ENCODE data around the gene TMEM163.

TMEM163 gene

DNA sequence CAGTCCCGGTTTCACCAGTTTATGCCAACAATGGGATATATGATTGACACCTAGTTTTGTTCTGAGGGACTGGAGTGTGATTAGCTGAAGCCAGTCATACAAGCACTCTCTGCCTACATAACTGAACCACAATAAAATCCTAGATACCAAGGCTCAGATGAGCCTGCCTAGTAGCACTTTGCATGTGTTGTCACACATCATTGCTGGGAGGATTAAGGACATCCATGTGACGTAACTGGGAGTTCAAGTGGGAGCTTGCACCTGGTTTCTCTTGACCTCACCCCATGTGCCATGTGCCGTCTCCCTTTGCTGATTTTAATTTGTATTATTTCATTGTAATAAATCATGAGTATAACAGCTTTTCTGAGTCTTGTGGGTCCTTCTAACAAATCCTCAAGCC lies 90.3 kb downstream of the TMEM163 start:
- Histone ChIP-seq H3K4me2 (ENCODE audit: low read length) (no peak overlapping the region), H3K4me1 (ENCODE audit: control insufficient read depth in 1 of 2, insufficient read depth in 2 of 2, low read length in 2 of 2) (no peaks in the 10 kb centered on the region), H2AFZ (ENCODE audit: insufficient read depth, low read length, poor library complexity) (no peak overlapping the region), H3K18ac (ENCODE audit: low read length) (no peak overlapping the region), H3K4ac (ENCODE audit: low read depth, low read length) (no peak overlapping the region), H3K36me3 (ENCODE audit: control insufficient read depth in 1 of 2, insufficient read depth in 2 of 2, low read length in 2 of 2) (no peaks in the 10 kb centered on the region), H4K12ac (ENCODE audit: low read depth, low read length) (no peak overlapping the region), H3K9me3 (ENCODE audit: insufficient read depth, low read depth, low read length) (no peaks in the 10 kb centered on the region), H3K79me2 (ENCODE audit: control insufficient read depth, insufficient read depth, low read length, poor library complexity) (no peaks in the 10 kb centered on the region), H3K4me3 (ENCODE audit: low read depth, low read length) (no peak overlapping the region), H3K14ac (ENCODE audit: low read length) (no peak overlapping the region), H3K9ac (ENCODE audit: low read length) (no peak overlapping the region), H3K79me1 (ENCODE audit: low read length) (no peaks in the 10 kb centered on the region), H2BK120ac (ENCODE audit: insufficient read depth, low read length, poor library complexity) (no peak overlapping the region), H4K91ac (ENCODE audit: low read depth, low read length) (no peak overlapping the region), H2AK5ac (ENCODE audit: low read length) (no peak overlapping the region), H3K27me3 (ENCODE audit: insufficient read depth, low read length) (no peaks in the 10 kb centered on the region), H2BK5ac (ENCODE audit: low read depth, low read length, poor library complexity) (no peak overlapping the region), H3K27ac (ENCODE audit: low read depth, low read length) (no peak overlapping the region), H2BK12ac (ENCODE audit: low read length) (no peak overlapping the region), H4K8ac (ENCODE audit: low read depth, low read length) (no peak overlapping the region), H3K23ac (ENCODE audit: low read length) (no peak overlapping the region)
- DNase-seq, result no peak
- no CpG with 5 or more reads among the region's 3 CpGs for WGBS (ENCODE audit: extremely low coverage, insufficient coverage, insufficient read length)

DNA sequence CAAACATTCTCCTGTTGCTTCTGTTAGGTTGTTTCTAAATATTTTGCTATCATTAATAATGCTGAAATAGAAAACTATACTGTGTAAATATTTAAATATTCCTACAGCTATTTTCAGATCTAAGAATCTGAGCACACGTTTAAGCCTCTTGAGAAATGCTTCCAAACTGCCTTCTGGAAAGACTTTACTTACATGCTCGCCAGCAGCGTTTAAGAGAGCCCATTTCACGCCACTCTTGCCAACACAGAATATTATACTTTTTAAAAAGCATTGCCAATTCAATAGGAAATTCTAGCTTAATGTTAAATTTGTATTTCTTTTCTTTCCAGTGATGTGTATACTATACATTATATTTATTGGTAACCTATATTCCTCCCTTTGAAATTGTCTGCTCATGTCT lies 92.0 kb downstream of the TMEM163 start:
- Histone ChIP-seq H3K9ac (ENCODE audit: low read length) (no peak overlapping the region), H3K79me1 (ENCODE audit: low read length) (no peaks in the 10 kb centered on the region), H3K4ac (ENCODE audit: low read depth, low read length) (no peak overlapping the region), H3K27me3 (ENCODE audit: insufficient read depth, low read length) (no peaks in the 10 kb centered on the region), H3K4me3 (ENCODE audit: low read depth, low read length) (no peak overlapping the region), H3K36me3 (ENCODE audit: control insufficient read depth in 1 of 2, insufficient read depth in 2 of 2, low read length in 2 of 2) (no peaks in the 10 kb centered on the region), H4K91ac (ENCODE audit: low read depth, low read length) (no peak overlapping the region), H4K12ac (ENCODE audit: low read depth, low read length) (no peak overlapping the region), H2BK120ac (ENCODE audit: insufficient read depth, low read length, poor library complexity) (no peak overlapping the region), H3K79me2 (ENCODE audit: control insufficient read depth, insufficient read depth, low read length, poor library complexity) (no peaks in the 10 kb centered on the region), H2BK5ac (ENCODE audit: low read depth, low read length, poor library complexity) (no peak overlapping the region), H3K9me3 (ENCODE audit: insufficient read depth, low read depth, low read length) (no peaks in the 10 kb centered on the region), H3K4me2 (ENCODE audit: low read length) (no peak overlapping the region), H2AFZ (ENCODE audit: insufficient read depth, low read length, poor library complexity) (no peak overlapping the region), H2BK12ac (ENCODE audit: low read length) (no peak overlapping the region), H2AK5ac (ENCODE audit: low read length) (no peak overlapping the region), H3K18ac (ENCODE audit: low read length) (no peak overlapping the region), H3K23ac (ENCODE audit: low read length) (no peak overlapping the region), H3K27ac (ENCODE audit: low read depth, low read length) (no peak overlapping the region), H3K4me1 (ENCODE audit: control insufficient read depth in 1 of 2, insufficient read depth in 2 of 2, low read length in 2 of 2) (no peaks in the 10 kb centered on the region), H4K8ac (ENCODE audit: low read depth, low read length) (no peak overlapping the region), H3K14ac (ENCODE audit: low read length) (no peak overlapping the region)
- no CpG with 5 or more reads among the region's 4 CpGs for WGBS (ENCODE audit: extremely low coverage, insufficient coverage, insufficient read length)
- no peak for DNase-seq

DNA sequence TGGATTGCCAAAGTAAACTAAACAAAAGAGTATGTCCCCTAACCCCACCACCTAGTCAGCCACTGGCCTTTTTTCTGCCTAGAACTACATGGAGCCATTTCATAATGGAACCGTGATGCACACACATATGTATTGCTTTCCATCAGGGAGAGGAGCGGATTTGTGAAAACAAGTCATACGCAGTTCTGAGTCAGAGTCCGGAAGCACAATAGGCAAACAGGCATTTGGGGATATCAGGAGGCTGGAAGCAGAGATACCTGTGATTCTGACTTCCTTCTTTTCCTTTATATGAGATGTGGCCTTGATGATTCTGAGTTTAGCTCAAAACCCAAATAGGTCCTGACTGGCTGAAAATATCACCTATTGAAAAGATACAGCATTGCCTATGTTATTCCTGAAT lies 93.5 kb downstream of the TMEM163 start:
- Histone ChIP-seq H4K8ac (ENCODE audit: low read depth, low read length) (no peak overlapping the region), H3K14ac (ENCODE audit: low read length) (no peak overlapping the region), H2BK5ac (ENCODE audit: low read depth, low read length, poor library complexity) (no peak overlapping the region), H2AK5ac (ENCODE audit: low read length) (no peak overlapping the region), H3K79me2 (ENCODE audit: control insufficient read depth, insufficient read depth, low read length, poor library complexity) (no peaks in the 10 kb centered on the region), H3K4me3 (ENCODE audit: low read depth, low read length) (no peak overlapping the region), H3K79me1 (ENCODE audit: low read length) (no peaks in the 10 kb centered on the region), H3K27me3 (ENCODE audit: insufficient read depth, low read length) (no peaks in the 10 kb centered on the region), H2AFZ (ENCODE audit: insufficient read depth, low read length, poor library complexity) (no peak overlapping the region), H3K4me2 (ENCODE audit: low read length) (no peak overlapping the region), H3K27ac (ENCODE audit: low read depth, low read length) (no peak overlapping the region), H2BK120ac (ENCODE audit: insufficient read depth, low read length, poor library complexity) (no peak overlapping the region), H3K4me1 (ENCODE audit: control insufficient read depth in 1 of 2, insufficient read depth in 2 of 2, low read length in 2 of 2) (no peaks in the 10 kb centered on the region), H4K91ac (ENCODE audit: low read depth, low read length) (no peak overlapping the region), H4K12ac (ENCODE audit: low read depth, low read length) (no peak overlapping the region), H3K4ac (ENCODE audit: low read depth, low read length) (no peak overlapping the region), H3K23ac (ENCODE audit: low read length) (no peak overlapping the region), H2BK12ac (ENCODE audit: low read length) (no peak overlapping the region), H3K9me3 (ENCODE audit: insufficient read depth, low read depth, low read length) (no peaks in the 10 kb centered on the region), H3K18ac (ENCODE audit: low read length) (no peak overlapping the region), H3K36me3 (ENCODE audit: control insufficient read depth in 1 of 2, insufficient read depth in 2 of 2, low read length in 2 of 2) (no peaks in the 10 kb centered on the region), H3K9ac (ENCODE audit: low read length) (no peak overlapping the region)
- WGBS (ENCODE audit: extremely low coverage, insufficient coverage, insufficient read length), result no CpG with 5 or more reads among the region's 4 CpGs
- no peak for DNase-seq

DNA sequence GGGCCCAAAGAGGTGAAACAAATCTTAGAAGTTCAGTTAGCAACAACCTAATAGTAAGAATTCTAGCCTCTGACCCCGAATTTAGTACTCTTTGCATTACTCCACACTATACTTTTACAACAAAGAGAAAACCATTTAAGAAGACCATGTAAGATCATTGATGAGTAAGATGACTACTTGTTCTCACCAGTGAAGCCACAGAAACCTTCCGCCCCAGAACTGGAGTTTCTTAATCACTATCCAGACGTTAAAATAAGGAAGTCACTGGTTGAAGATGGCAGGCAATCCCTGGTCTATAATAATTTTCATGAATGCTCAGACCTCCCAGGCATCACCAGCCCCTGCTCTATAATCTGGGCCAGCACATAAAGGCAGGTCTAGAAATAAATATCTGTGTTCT lies 95.0 kb downstream of the TMEM163 start:
- no CpG with 5 or more reads among the region's 3 CpGs for WGBS (ENCODE audit: extremely low coverage, insufficient coverage, insufficient read length)
- no peaks in the 10 kb centered on the region for H3K27me3 ChIP-seq (ENCODE audit: insufficient read depth, low read length)
- no peak overlapping the region for H3K4ac ChIP-seq (ENCODE audit: low read depth, low read length)
- no peak overlapping the region for H4K8ac ChIP-seq (ENCODE audit: low read depth, low read length)
- DNase-seq, result no peak
- no peaks in the 10 kb centered on the region for H3K79me2 ChIP-seq (ENCODE audit: control insufficient read depth, insufficient read depth, low read length, poor library complexity)
- no peak overlapping the region for H3K18ac ChIP-seq (ENCODE audit: low read length)
- H3K4me2 ChIP-seq (ENCODE audit: low read length), result no peak overlapping the region
- H3K4me3 ChIP-seq (ENCODE audit: low read depth, low read length), result no peak overlapping the region
- H2AFZ ChIP-seq (ENCODE audit: insufficient read depth, low read length, poor library complexity), result no peak overlapping the region
- H3K9me3 ChIP-seq (ENCODE audit: insufficient read depth, low read depth, low read length), result no peaks in the 10 kb centered on the region
- no peaks in the 10 kb centered on the region for H3K36me3 ChIP-seq (ENCODE audit: control insufficient read depth in 1 of 2, insufficient read depth in 2 of 2, low read length in 2 of 2)
- no peaks in the 10 kb centered on the region for H3K4me1 ChIP-seq (ENCODE audit: control insufficient read depth in 1 of 2, insufficient read depth in 2 of 2, low read length in 2 of 2)
- no peak overlapping the region for H4K12ac ChIP-seq (ENCODE audit: low read depth, low read length)
- H3K79me1 ChIP-seq (ENCODE audit: low read length), result no peaks in the 10 kb centered on the region
- H3K23ac ChIP-seq (ENCODE audit: low read length), result no peak overlapping the region
- H2BK120ac ChIP-seq (ENCODE audit: insufficient read depth, low read length, poor library complexity), result no peak overlapping the region
- no peak overlapping the region for H3K9ac ChIP-seq (ENCODE audit: low read length)
- no peak overlapping the region for H3K14ac ChIP-seq (ENCODE audit: low read length)
- H2AK5ac ChIP-seq (ENCODE audit: low read length), result no peak overlapping the region
- no peak overlapping the region for H2BK12ac ChIP-seq (ENCODE audit: low read length)
- H2BK5ac ChIP-seq (ENCODE audit: low read depth, low read length, poor library complexity), result no peak overlapping the region
- no peak overlapping the region for H4K91ac ChIP-seq (ENCODE audit: low read depth, low read length)
- no peak overlapping the region for H3K27ac ChIP-seq (ENCODE audit: low read depth, low read length)
